ENCODE measurements around the gene ZSCAN9. TPM values are rescaled to one million over a fixed set of nuclear protein-coding genes. Genes with fewer than 3 reads are reported as not detected.

The ZSCAN9 gene
- total and polyA plus RNA-seq, 11 donors: 5.8 to 12.6 (median 7.9) TPM

- intact Hi-C loops (cut with DNase I): loop anchor here in 2 of 10 donors (10.0 kb wide), 2 partner anchors 58 to 68 kb away; partner anchors contain the start of gene ZKSCAN8 (in 1 of the 2)
- peaks cover 0 to 30% (median 8%) of the 10 kb centered on the region in 12 donors for H3K4me1 ChIP-seq
- TF ChIP-seq POLR2A (IDR thresholded peaks at IDR 0.05) (no peak), CTCF (IDR thresholded peaks at IDR 0.05) (no peak)
- WGBS, 4 donors: 14 to 27% (median 21%) methylated on average over 2 of the region's 2 CpGs
- H3K36me3 ChIP-seq: no peaks in the 10 kb centered on the region
- ATAC-seq: no peak
- peaks cover 37 to 84% (median 79%) of the 10 kb centered on the region in 9 donors for H3K27me3 ChIP-seq
- no peak for DNase-seq
- H3K9me3 ChIP-seq: no peaks in the 10 kb centered on the region
- no peak overlapping the region for H3K27ac ChIP-seq
- H3K4me3 ChIP-seq: no peak overlapping the region
These were observed 11.9 kb upstream of the ZSCAN9 start for GRCh38 chr6:28213213-28213523.

- intact Hi-C loops (cut with DNase I): loop anchor here in 6 of 10 donors (5.0 to 10.0 kb wide), 6 partner anchors 37 to 133 kb away; partner anchors contain the start of genes ZKSCAN8 (in 3 of the 6), ZKSCAN4 (in 1 of the 6) and ZNF165 (in 1 of the 6)
- Histone ChIP-seq H3K9me3 (no peaks in the 10 kb centered on the region), H3K27me3 (peaks cover 16 to 64% (median 56%) of the 10 kb centered on the region in 9 donors), H3K4me1 (peaks cover 0 to 32% (median 12%) of the 10 kb centered on the region in 12 donors), H3K4me3 (no peak overlapping the region), H3K27ac (no peak overlapping the region), H3K36me3 (no peaks in the 10 kb centered on the region)
- DNase-seq (no peak), ATAC-seq (no peak)
- TF ChIP-seq CTCF (IDR thresholded peaks at IDR 0.05) (no peak), POLR2A (IDR thresholded peaks at IDR 0.05) (no peak)
- WGBS, 4 donors: 25 to 59% (median 51%) methylated on average over 8 of the region's 8 CpGs
These were observed 9.7 kb upstream of the ZSCAN9 start for GRCh38 chr6:28215425-28215824.

DNA sequence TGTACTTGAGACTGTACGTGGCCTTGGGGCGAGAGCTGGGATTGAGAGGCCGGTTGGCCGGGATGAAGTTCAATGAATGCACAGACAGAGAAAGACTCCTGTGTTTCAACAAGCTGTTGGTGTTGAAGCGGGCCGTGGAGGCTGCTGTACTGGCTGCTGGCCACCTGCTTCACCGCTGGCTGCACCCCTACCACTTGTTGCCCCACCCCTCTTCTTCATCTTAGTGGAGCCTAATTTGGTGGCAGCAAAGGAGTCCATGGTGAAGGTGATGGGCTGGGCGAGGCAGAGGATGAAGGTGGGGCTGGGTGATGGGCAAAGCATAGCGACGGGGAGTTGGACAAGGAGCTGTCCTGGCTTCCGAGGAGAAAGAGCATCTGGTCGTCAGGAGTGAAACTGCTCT, 7.2 kb upstream of the ZSCAN9 start:
- DNase-seq (no peak), ATAC-seq (no peak)
- WGBS, 4 donors: 82 to 95% (median 91%) methylated on average over 4 to 12 of the region's 12 CpGs
- H3K4me1 ChIP-seq: peaks cover 0 to 24% (median 11%) of the 10 kb centered on the region in 12 donors
- intact Hi-C loops (cut with DNase I): loop anchor here in 6 of 10 donors (5.0 to 10.0 kb wide), 6 partner anchors 34 to 136 kb away; partner anchors contain the start of genes ZKSCAN8 (in 3 of the 6), ZKSCAN4 (in 1 of the 6) and ZNF165 (in 1 of the 6)
- H3K36me3 ChIP-seq: no peaks in the 10 kb centered on the region
- no peaks in the 10 kb centered on the region for H3K9me3 ChIP-seq
- no peak for TF ChIP-seq POLR2A (IDR thresholded peaks at IDR 0.05)
- no peak for TF ChIP-seq CTCF (IDR thresholded peaks at IDR 0.05)
- peaks cover 0 to 55% (median 41%) of the 10 kb centered on the region in 9 donors for H3K27me3 ChIP-seq
- peak overlapping the region in 8 of 12 donors; percentile 20 to 78 (median 72) for H3K4me3 ChIP-seq
- no peak overlapping the region for H3K27ac ChIP-seq

DNA sequence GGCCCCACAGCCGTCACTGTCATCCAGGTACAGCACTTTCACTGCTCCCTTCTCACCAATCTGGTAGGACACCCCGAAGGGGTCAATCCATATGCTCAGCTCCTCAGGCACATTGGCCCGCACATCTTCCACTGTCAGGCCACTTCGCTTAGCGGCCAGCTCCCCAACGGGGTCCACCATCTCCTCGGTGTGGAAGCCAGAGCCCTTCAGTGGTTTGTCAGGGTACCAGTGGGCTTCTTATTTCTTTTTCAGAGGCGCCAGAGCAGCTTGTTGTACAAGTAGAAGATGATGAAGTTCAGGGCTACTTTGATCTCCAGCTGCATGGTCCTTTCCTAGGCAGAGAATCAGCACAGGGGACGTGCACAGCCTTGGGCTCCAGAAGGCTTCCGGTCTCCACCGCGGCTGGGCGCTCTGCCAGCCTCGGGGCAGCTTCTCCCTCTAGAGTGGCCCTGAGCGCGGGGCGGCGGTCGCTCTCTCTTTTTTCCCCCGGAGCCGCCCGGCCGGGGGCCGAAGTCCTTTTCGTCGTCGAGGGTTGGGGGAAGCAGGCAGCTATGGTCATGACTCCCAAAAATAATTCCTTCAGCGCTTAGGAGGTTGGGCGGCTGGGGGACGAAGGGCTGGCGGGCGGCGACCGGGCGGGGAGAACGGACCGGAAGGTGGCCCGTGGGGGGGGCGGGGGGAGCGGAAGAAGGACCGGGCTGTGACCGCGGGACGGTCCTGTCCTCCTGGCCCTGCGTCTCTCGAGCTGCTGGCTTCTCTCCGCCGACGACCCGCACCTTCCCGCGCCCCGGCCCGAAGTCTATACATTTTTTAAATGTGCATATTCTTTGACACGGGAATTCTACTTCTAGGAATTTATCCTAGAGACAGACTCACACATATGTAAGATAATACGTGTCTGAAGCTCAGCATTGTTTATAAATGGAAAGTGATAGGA, 6.5 kb upstream of the ZSCAN9 start:
- TF ChIP-seq POLR2A (IDR thresholded peaks at IDR 0.05) (peak in 1 of 2 donors; percentile 20), CTCF (IDR thresholded peaks at IDR 0.05) (peak in 1 of 12 donors; percentile 14)
- intact Hi-C loops (cut with DNase I): loop anchor here in 6 of 10 donors (5.0 to 10.0 kb wide), 6 partner anchors 34 to 136 kb away; partner anchors contain the start of genes ZKSCAN8 (in 3 of the 6), ZKSCAN4 (in 1 of the 6) and ZNF165 (in 1 of the 6)

More for the DNA sequence above, 6.5 kb upstream of the ZSCAN9 start:
- no peaks in the 10 kb centered on the region for H3K9me3 ChIP-seq
- peaks cover 0 to 21% (median 11%) of the 10 kb centered on the region in 12 donors for H3K4me1 ChIP-seq
- H3K36me3 ChIP-seq: no peaks in the 10 kb centered on the region
- peak; percentile 80 to 98 (median 95) for ATAC-seq
- whole genome bisulfite sequencing, 4 donors: 9 to 31% (median 15%) methylated on average over 20 to 56 of the region's 56 CpGs
- DNase-seq: peak; percentile 84 to 90 (median 87)
- peak overlapping the region; percentile 20 to 78 (median 70) for H3K4me3 ChIP-seq
- peaks cover 0 to 50% (median 34%) of the 10 kb centered on the region in 9 donors for H3K27me3 ChIP-seq
- peak overlapping the region in 11 of 12 donors; percentile 56 to 92 (median 73) for H3K27ac ChIP-seq
